Keratinocyte (primary cell): Measurements from ENCODE around the gene SHROOM4. TPM values are rescaled to one million over a fixed set of nuclear protein-coding genes. Genes with fewer than 3 reads are reported as not detected.

Experiments used
- DNase-seq: peaks from one replicate; pipeline ENCODE4 v3.0.0-alpha.2; 2011; ENCODE audit warnings: low read depth, missing footprints, low spot score
- FAIRE-seq: peaks from 2 replicates; lab custom pipeline; 2011; peaks lifted over from hg19 to GRCh38; lab: Jason Lieb, UNC
- H2AFZ ChIP-seq: 2 replicates; pipeline ENCODE4 v1.6.0; 2012; ENCODE audit warnings: low read length, control low read depth, inconsistent platforms; ENCODE audit not compliant: control insufficient read depth
- H3K27ac ChIP-seq: 2 replicates; pipeline ENCODE4 v1.5.1; 2011; ENCODE audit warnings: low read length; ENCODE audit not compliant: control insufficient read depth, insufficient read depth
- H3K27me3 ChIP-seq: 3 replicates; pipeline ENCODE4 v1.6.0; 2011; ENCODE audit warnings: low read length; ENCODE audit not compliant: control insufficient read depth, insufficient read depth; ENCODE audit errors: extremely low read depth
- H3K36me3 ChIP-seq, 2 experiments: 2 replicates in 1 of 2; 3 replicates in 1 of 2; pipeline ENCODE4 v1.5.1; 2011; ENCODE audit warnings: low read length in 2 of 2, mild to moderate bottlenecking in 1 of 2; ENCODE audit not compliant: control insufficient read depth in 2 of 2, insufficient read depth in 2 of 2; ENCODE audit errors: extremely low read depth in 1 of 2
- H3K4me1 ChIP-seq: 3 replicates; pipeline ENCODE4 v1.5.1; 2011; ENCODE audit warnings: low read length; ENCODE audit not compliant: control insufficient read depth, insufficient read depth; ENCODE audit errors: extremely low read depth
- H3K4me2 ChIP-seq: 3 replicates; pipeline ENCODE4 v1.6.0; 2011; ENCODE audit warnings: low read depth, low read length; ENCODE audit not compliant: control insufficient read depth, insufficient read depth; ENCODE audit errors: extremely low read depth
- H3K4me3 ChIP-seq, 3 experiments: fragments of 200-600 bp in 1 of 3; sonication (generic) in 1 of 3; 2 replicates in 2 of 3; 3 replicates in 1 of 3; pipeline ENCODE4 v1.5.1; 2011 to 2016; ENCODE audit warnings: low read length in 3 of 3, mild to moderate bottlenecking in 3 of 3, control low read depth in 2 of 3, inconsistent platforms in 1 of 3, low read depth in 1 of 3, mixed read lengths in 1 of 3, mixed run types in 1 of 3, moderate library complexity in 1 of 3; ENCODE audit not compliant: control insufficient read depth in 2 of 3, insufficient read depth in 2 of 3; ENCODE audit errors: extremely low read depth in 1 of 3
- H3K79me2 ChIP-seq: 2 replicates; pipeline ENCODE4 v1.6.0; 2012; ENCODE audit warnings: low read length; ENCODE audit not compliant: control insufficient read depth, insufficient read depth
- H3K9ac ChIP-seq: 3 replicates; pipeline ENCODE4 v1.6.0; 2011; ENCODE audit warnings: low read length; ENCODE audit not compliant: control insufficient read depth, insufficient read depth; ENCODE audit errors: extremely low read depth
- H3K9me1 ChIP-seq: 3 replicates; pipeline ENCODE4 v1.6.0; 2011; ENCODE audit warnings: low read length; ENCODE audit not compliant: control insufficient read depth, insufficient read depth; ENCODE audit errors: extremely low read depth
- H3K9me3 ChIP-seq: 2 replicates; pipeline ENCODE4 v1.5.1; 2012; ENCODE audit warnings: low read depth, low read length; ENCODE audit not compliant: control insufficient read depth
- H4K20me1 ChIP-seq: 3 replicates; pipeline ENCODE4 v1.6.0; 2011; ENCODE audit warnings: low read length; ENCODE audit not compliant: control insufficient read depth, insufficient read depth; ENCODE audit errors: extremely low read depth
- EZH2 ChIP-seq: IDR thresholded peaks from one replicate; pipeline ENCODE4 v1.6.1; 2012; ENCODE audit warnings: inconsistent platforms, mild to moderate bottlenecking, low read length, moderate library complexity
- dilution Hi-C: fragments of 300-500 bp; cut with MboI; formaldehyde crosslinking; loops from one replicate; pipeline ENCODE4 v1.7.0; 2020; ENCODE audit warnings: low sequenced_read_pairs; ENCODE audit not compliant: extremely low pct_ligation_motif_present
- polyA plus RNA-seq, 5 experiments: library from polyadenylated mRNA; depleted of rRNA in 3 of 5; stranded (reverse) in 3 of 5; stranded (forward) in 1 of 5; unstranded in 1 of 5; fragments of >200 nt; gene quantifications; 1 replicate in 1 of 5; 2 replicates in 3 of 5; 3 replicates in 1 of 5; pipeline versions ENCODE4 v1.2.1 to v1.2.3, GENCODE V29; 2011 to 2012; ENCODE audit warnings: missing spikeins in 2 of 5, low read depth in 1 of 5, low replicate concordance in 1 of 5
- TF ChIP-seq, protein P1 (sequence below), 3 experiments: IDR thresholded peaks in 1 of 3; conservative IDR thresholded peaks in 1 of 3; optimal IDR thresholded peaks in 1 of 3; 2 replicates in 2 of 3; 3 replicates in 1 of 3; pipeline versions ENCODE3 to v1.5.1; 2011; ENCODE audit warnings: low read length in 3 of 3, mild to moderate bottlenecking in 3 of 3, moderate library complexity in 2 of 3, control low read depth in 1 of 3, inconsistent platforms in 1 of 3; ENCODE audit not compliant: insufficient read depth in 2 of 3; ENCODE audit errors: extremely low read depth in 1 of 3

Gene SHROOM4
- polyA plus RNA-seq, 1 donor (not counting 4 experiments of a cell fraction or from before 2014, with no cell fraction given): 0.50 TPM

DNA sequence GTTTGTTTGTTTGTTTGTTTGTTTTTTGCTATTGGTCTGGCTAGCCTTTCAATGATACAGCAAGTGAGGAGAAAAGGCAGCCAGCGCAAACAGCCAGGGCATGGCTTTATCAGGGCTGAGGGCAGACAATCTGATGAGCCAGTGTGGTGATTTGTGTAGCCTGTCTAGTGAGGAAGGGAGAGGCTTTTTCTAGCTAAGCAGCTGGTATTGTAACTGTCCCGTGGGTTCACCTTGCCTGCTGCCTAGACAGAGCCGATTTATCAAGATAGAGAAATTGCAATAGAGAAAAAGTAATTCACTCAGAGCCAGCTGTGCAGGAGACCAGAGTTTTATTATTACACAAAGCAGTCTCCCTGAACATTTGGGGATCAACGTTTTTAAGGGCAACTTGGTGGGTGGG, 28.2 kb upstream of the SHROOM4 start:
- Histone ChIP-seq H3K4me2 (no peak overlapping the region), H3K4me3 (no peak overlapping the region), H3K27me3 (no peaks in the 10 kb centered on the region), H3K79me2 (no peaks in the 10 kb centered on the region), H2AFZ (no peak overlapping the region), H3K4me1 (no peaks in the 10 kb centered on the region), H3K9me1 (no peaks in the 10 kb centered on the region), H3K36me3 (no peaks in the 10 kb centered on the region), H3K9me3 (no peaks in the 10 kb centered on the region), H3K27ac (no peak overlapping the region), H4K20me1 (no peaks in the 10 kb centered on the region), H3K9ac (no peak overlapping the region)
- DNase-seq (no peak), FAIRE-seq (no peak)
- dilution Hi-C loops: no loop called here
- TF ChIP-seq, protein P1, sequence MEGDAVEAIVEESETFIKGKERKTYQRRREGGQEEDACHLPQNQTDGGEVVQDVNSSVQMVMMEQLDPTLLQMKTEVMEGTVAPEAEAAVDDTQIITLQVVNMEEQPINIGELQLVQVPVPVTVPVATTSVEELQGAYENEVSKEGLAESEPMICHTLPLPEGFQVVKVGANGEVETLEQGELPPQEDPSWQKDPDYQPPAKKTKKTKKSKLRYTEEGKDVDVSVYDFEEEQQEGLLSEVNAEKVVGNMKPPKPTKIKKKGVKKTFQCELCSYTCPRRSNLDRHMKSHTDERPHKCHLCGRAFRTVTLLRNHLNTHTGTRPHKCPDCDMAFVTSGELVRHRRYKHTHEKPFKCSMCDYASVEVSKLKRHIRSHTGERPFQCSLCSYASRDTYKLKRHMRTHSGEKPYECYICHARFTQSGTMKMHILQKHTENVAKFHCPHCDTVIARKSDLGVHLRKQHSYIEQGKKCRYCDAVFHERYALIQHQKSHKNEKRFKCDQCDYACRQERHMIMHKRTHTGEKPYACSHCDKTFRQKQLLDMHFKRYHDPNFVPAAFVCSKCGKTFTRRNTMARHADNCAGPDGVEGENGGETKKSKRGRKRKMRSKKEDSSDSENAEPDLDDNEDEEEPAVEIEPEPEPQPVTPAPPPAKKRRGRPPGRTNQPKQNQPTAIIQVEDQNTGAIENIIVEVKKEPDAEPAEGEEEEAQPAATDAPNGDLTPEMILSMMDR (optimal IDR thresholded peaks at IDR 0.05 in 1 of 3, IDR thresholded peaks at IDR 0.05 in 1 of 3, conservative IDR thresholded peaks at IDR 0.05 in 1 of 3; ENCODE audit: extremely low read depth in 1 of 3, insufficient read depth in 2 of 3, low read length in 3 of 3): no peak
- TF ChIP-seq EZH2: no peak

DNA sequence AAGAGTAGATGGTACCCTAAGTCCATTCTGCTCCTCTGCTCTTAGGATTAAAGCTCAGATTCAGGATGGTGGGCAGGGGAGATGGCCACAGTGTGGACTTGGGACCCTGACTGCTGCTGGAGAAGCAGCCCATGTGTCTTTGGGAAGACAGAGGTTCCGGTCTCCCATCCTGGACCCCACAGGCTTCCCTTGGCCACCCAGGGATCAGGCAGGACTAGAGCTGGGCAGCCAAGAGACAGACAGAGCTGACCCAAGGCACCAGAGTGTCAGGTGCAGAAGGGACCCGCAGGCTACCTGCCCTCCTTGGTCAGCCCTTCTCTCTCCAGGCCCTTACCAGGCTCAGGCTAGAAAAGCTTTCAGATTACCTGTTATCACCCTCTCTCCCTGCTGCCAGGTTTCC, 25.7 kb upstream of the SHROOM4 start:
- no peak overlapping the region for H2AFZ ChIP-seq
- H3K36me3 ChIP-seq: no peaks in the 10 kb centered on the region
- H3K9me1 ChIP-seq: no peaks in the 10 kb centered on the region
- no peak overlapping the region for H3K27ac ChIP-seq
- TF ChIP-seq EZH2: no peak
- TF ChIP-seq, protein P1 (optimal IDR thresholded peaks at IDR 0.05 in 1 of 3, IDR thresholded peaks at IDR 0.05 in 1 of 3, conservative IDR thresholded peaks at IDR 0.05 in 1 of 3; ENCODE audit: extremely low read depth in 1 of 3, insufficient read depth in 2 of 3, low read length in 3 of 3): no peak
- no peaks in the 10 kb centered on the region for H3K9me3 ChIP-seq
- no peaks in the 10 kb centered on the region for H4K20me1 ChIP-seq
- H3K4me2 ChIP-seq: no peak overlapping the region
- no peak for FAIRE-seq
- no peaks in the 10 kb centered on the region for H3K27me3 ChIP-seq
- H3K4me3 ChIP-seq: no peak overlapping the region
- dilution Hi-C loops: no loop called here
- H3K4me1 ChIP-seq: no peaks in the 10 kb centered on the region
- DNase-seq: no peak
- H3K79me2 ChIP-seq: no peaks in the 10 kb centered on the region
- H3K9ac ChIP-seq: no peak overlapping the region
